Thoracic aorta (tissue), 2 donors: ENCODE measurements around the gene TJAP1. TPM values are rescaled to one million over a fixed set of nuclear protein-coding genes. Genes with fewer than 3 reads are reported as not detected.

Experiments
- ATAC-seq: fragments of 150-250 bp; one replicate; pipeline ENCODE4 v1.8.0; 2017; ENCODE audit warnings: low read depth; ENCODE audit not compliant: insufficient number of reproducible peaks, low FRiP score
- DNase-seq: peaks from one replicate; pipeline ENCODE4 v3.0.0-alpha.2; 2020; ENCODE audit warnings: low spot score
- H3K27ac ChIP-seq, 2 donors: fragments of 200-600 bp; sonication (generic); 1 replicate in 1 of 2; 2 replicates in 1 of 2; pipeline ENCODE4 v1.5.1; 2016; ENCODE audit warnings: mild to moderate bottlenecking in 2 of 2, moderate library complexity in 2 of 2
- H3K27me3 ChIP-seq: fragments of 200-600 bp; sonication (generic); replicated peaks from 2 replicates; pipeline ENCODE4 v1.6.0; 2016; ENCODE audit warnings: mild to moderate bottlenecking; ENCODE audit not compliant: insufficient read depth
- H3K36me3 ChIP-seq: fragments of 200-600 bp; sonication (generic); one replicate; pipeline ENCODE4 v1.5.1; 2016
- H3K4me1 ChIP-seq, 2 donors: fragments of 200-600 bp; sonication (generic); 1 replicate in 1 of 2; 2 replicates in 1 of 2; pipeline versions ENCODE4 v1.5.1 to v1.6.0; 2016; ENCODE audit warnings: low read depth in 2 of 2, mild to moderate bottlenecking in 1 of 2; ENCODE audit not compliant: control insufficient read depth in 1 of 2
- H3K4me3 ChIP-seq: fragments of 200-600 bp; sonication (generic); 2 replicates; pipeline ENCODE4 v1.5.1; 2016; ENCODE audit warnings: mild to moderate bottlenecking
- H3K9me3 ChIP-seq: fragments of 200-600 bp; sonication (generic); 2 replicates; pipeline ENCODE4 v1.5.1; 2016
- CTCF ChIP-seq: fragments of 200-600 bp; sonication (generic); IDR thresholded peaks from one replicate; pipeline ENCODE4 v1.5.1; 2019; ENCODE audit warnings: antibody characterized with exemption
- total RNA-seq, 2 donors: library from RNA; depleted of rRNA; stranded (reverse); fragments of >200 nt; gene quantifications; one replicate each; pipeline versions ENCODE4 v1.1.0 to v1.2.3, GENCODE V29; 2016

Gene TJAP1
- total RNA-seq, 2 donors from 2014 or later, result 19.5 to 21.0 TPM

GRCh38 chr6:43544461-43544860 is 67.1 kb downstream of the TJAP1 start:
- peaks cover 35% of the 10 kb centered on the region for H3K36me3 ChIP-seq
- ATAC-seq, result no peak
- no peak for TF ChIP-seq CTCF
- DNase-seq, result no peak
- H3K27ac ChIP-seq, result no peak overlapping the region
- H3K27me3 ChIP-seq, result no peaks in the 10 kb centered on the region
- H3K4me3 ChIP-seq, result no peak overlapping the region
- H3K4me1 ChIP-seq, result no peaks in the 10 kb centered on the region
- H3K9me3 ChIP-seq, result no peaks in the 10 kb centered on the region

GRCh38 chr6:43547222-43547621 is 69.9 kb downstream of the TJAP1 start:
- ATAC-seq, result no peak
- DNase-seq, result no peak
- Histone ChIP-seq H3K9me3 (no peaks in the 10 kb centered on the region), H3K4me3 (no peak overlapping the region), H3K4me1 (no peaks in the 10 kb centered on the region), H3K27ac (no peak overlapping the region), H3K36me3 (peaks cover 34% of the 10 kb centered on the region), H3K27me3 (no peaks in the 10 kb centered on the region)
- TF ChIP-seq CTCF, result no peak

Other genes starting within 250 kb of the TJAP1 start
- 10 to 100 TPM; 16.7 to 54.7 TPM for gene DNPH1, start 248.1 kb upstream of the TJAP1 start, total RNA-seq
- gene TTBK1, start 234.1 kb upstream of the TJAP1 start, total RNA-seq, result not detected
- gene SLC22A7, start 179.3 kb upstream of the TJAP1 start, total RNA-seq, result not detected
- not detected for gene CRIP3, start 168.7 kb upstream of the TJAP1 start, total RNA-seq
- 10 to 100 TPM; 13.0 to 24.1 TPM for gene ZNF318, start 107.9 kb upstream of the TJAP1 start, total RNA-seq
- 10 to 100 TPM; 24.3 to 58.9 TPM for gene ABCC10, start 50.0 kb upstream of the TJAP1 start, total RNA-seq
- gene DLK2, start 22.0 kb upstream of the TJAP1 start, total RNA-seq, result not detected
- under 1 TPM; 0.54 to 0.63 TPM for gene LRRC73, start 32.8 kb downstream of the TJAP1 start, total RNA-seq
- gene YIPF3, start 39.4 kb downstream of the TJAP1 start, total RNA-seq, result 100 to 1,000 TPM in 1 of 2 donors, 10 to 100 TPM in 1; 92.2 to 160 TPM
- gene POLR1C, start 39.5 kb downstream of the TJAP1 start, total RNA-seq, result 10 to 100 TPM in 1 of 2 donors, 1 to 10 TPM in 1; 9.9 to 29.2 TPM
- 10 to 100 TPM; 11.9 to 33.2 TPM for gene XPO5, start 98.5 kb downstream of the TJAP1 start, total RNA-seq
- 10 to 100 TPM in 1 of 2 donors, 1 to 10 TPM in 1; 9.0 to 11.9 TPM for gene POLH, start 98.6 kb downstream of the TJAP1 start, total RNA-seq
- 10 to 100 TPM; 45.9 to 66.1 TPM for gene GTPBP2, start 151.7 kb downstream of the TJAP1 start, total RNA-seq
- 10 to 100 TPM; 11.3 to 24.8 TPM for gene MAD2L1BP, start 158.3 kb downstream of the TJAP1 start, total RNA-seq
- gene RSPH9, start 167.5 kb downstream of the TJAP1 start, total RNA-seq, result not detected
- gene MRPS18A, start 210.2 kb downstream of the TJAP1 start, total RNA-seq, result 10 to 100 TPM; 21.2 to 39.4 TPM